Heart left ventricle (tissue), 13 donors: ENCODE data around the gene ZNF664.

ENCODE experiments used
- CTCF ChIP-seq, 12 donors: fragments of 200-600 bp; sonication (generic) in 4 of 12; IDR thresholded peaks; one replicate each; pipeline versions ENCODE4 v1.5.0 to v1.8.0; 2018 to 2022; ENCODE audit warnings: antibody characterized with exemption in 12 of 12, mild to moderate bottlenecking in 5 of 12
- POLR2A ChIP-seq, 2 donors: fragments of 450-650 bp; IDR thresholded peaks; one replicate each; pipeline ENCODE4 v1.6.1; 2017; ENCODE audit warnings: antibody characterized with exemption in 2 of 2, mild to moderate bottlenecking in 2 of 2, moderate library complexity in 2 of 2
- donor health status: ischemic (EF 13 %, LVEDD 7.1; RV severe dilation, severe dysfunction).
- donor health status: DM: no; HTN: yes; CAD: no.
- donor health status: DM: no; HTN: no; CAD: no.
- donor health status: ischemic (EF 25% LVEDD 6.9; RV normal size, moderate dysfunction).
- donor health status: ischemic (EF 25% LVEDD 5.7; RV mildly dilated, moderate dysfunction).
- donor health status: ischemic (EF 35%, LVEDD 5.7; RV mildly dilated, moderate dysfunction).
- donor health status: nonischemic (EF 11% LVEDD 7.7; RV severe dilation, severe dysfunction).
- donor health status: DM: yes; HTN: yes; CAD: no.
- donor health status: PGD.
- donor health status: ischemic (EF 29% LVEDD 5.4; RV normal size, mild dysfunction).
- donor health status: nonischemic (EF 23%, LVEDD 6.1; RV moderate dilation, normal function).

- TF ChIP-seq CTCF (IDR thresholded peaks at IDR 0.05), result no peak
- no peak for TF ChIP-seq POLR2A (IDR thresholded peaks at IDR 0.05)
Measured at GRCh38 chr12:124018539-124018938, 45.5 kb downstream of the ZNF664 start.
